GM18873 (cell line): ENCODE data around the gene CCDC177.

ENCODE experiments used
- ATAC-seq: cut with Tn5 transposase; IDR thresholded peaks from one replicate; pipeline ENCODE4 v1.9.1; 2021; ENCODE audit warnings: mild to moderate bottlenecking, moderate library complexity, moderate number of reproducible peaks; ENCODE audit not compliant: unreplicated experiment, low FRiP score

The CCDC177 gene

DNA sequence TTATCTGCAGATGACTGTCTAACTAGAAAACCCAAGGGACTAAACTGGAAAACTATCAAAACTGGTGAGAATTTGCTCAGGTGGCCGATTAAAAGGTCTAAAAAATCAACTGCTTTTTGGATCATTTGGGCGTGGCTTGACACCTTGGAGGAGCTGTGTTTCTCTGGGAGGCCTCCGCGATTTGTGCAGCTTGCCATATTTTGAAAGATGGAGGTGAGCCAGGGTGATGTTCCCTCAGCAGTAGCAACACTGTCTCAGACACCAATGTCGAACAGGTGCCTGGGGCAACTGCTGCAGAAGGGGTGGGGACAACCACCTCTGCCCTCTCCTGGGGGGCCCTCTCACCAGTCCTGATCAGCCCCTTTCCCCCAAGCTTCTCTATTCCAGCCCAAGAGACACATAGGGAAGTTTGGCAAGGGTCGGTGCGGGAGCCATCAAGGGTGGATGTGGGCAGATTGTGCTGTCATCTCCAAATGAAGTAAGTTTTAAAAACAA lies 3.8 kb downstream of the CCDC177 start:
- no peak for ATAC-seq

DNA sequence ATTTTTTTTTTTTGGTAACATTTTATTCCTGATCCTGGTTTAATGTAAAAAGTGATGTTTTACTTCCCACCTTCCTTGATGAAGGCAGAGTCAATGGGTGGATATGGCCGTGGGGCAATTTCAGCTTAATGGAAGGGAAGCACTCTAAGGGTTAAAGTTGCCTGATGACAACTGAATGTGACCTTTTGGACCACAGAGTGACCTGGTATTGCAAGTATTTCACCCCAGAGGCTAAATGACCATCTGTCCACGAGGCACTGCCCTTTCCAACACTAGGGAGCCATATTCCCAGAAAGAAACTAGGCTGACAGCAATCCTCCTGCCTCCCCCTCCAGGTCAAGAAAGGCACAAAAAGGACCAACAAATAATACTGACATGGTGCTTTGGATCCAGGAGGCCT lies 4.8 kb downstream of the CCDC177 start:
- no peak for ATAC-seq

DNA sequence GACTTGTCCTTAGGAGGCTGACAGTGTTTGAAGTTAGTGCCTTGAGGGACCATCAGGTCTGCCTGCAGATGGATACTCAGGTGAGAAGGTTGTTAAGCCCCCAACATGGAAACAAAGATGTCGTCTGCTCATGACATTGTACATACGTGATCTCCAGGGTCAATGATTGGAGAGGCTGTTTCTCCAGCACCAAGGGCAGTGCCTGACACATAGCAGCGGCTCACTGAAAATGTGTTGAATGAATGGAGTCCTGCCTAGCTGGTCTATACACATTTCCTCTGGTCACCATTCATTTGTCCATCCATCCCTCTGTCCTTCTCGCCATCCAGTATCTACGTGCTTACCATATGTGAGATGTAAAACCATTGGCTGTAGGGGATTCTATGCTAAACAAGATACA lies 7.1 kb downstream of the CCDC177 start:
- no peak for ATAC-seq

DNA sequence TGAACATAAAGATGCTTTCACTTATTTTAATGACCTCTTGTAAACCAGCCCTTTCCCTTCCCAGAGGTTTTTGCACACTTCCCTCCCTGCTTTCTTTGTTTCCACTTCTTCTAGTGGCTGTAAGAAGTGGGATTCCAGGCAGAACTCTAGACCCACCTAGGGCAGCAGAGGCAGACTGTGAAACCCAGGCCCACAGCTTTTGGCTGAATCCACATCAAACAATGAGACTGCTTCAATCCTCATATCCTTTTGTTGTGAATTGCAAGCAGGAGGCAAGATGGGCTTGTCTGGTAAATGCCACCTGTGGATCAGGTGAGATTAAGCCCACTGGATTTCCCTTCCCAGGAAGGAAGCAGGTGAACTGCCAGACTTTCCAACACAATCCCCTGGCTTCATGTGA lies 12.8 kb downstream of the CCDC177 start:
- ATAC-seq, result no peak

DNA sequence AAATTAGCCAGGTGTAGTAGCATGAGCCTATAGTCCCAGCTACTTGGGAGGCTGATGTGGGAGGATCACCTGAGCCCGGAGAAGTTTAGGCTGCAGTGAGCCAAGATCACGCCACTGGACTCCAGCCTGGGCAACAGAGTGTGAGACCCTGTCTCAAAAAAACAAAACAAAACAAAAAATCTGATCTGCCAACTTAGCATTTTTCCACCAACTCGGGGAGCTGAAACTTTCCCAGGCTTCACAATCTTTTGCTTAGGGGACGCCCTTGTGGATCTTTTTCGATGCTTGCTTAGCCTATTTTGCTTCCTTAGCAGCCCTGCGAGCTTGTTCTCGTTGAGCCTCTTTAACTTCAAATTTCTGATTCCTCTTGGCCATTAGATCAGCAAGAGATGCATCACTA lies 13.8 kb downstream of the CCDC177 start:
- ATAC-seq, result no peak

DNA sequence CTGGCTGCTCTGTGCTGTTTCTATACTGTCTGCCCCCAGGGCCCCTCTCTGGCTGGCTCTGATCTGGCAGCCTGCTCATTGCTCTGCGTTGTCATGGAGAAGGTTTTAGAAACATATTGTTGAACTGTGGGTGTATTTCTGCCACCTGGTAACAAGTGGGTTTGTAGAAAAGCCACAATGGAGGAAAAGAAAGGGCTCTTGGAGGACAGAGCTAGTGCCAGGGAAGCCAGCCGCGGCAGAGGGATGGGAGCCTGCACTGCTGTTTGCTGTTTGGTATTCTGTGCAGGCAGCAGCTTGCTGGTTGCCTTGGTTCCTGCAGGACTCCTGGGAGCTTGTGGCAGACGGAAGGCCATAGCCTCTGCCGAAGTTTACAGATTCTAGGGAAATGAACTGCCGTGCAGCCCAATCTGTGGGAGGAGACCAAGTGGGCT lies 15.1 kb downstream of the CCDC177 start:
- no peak for ATAC-seq

DNA sequence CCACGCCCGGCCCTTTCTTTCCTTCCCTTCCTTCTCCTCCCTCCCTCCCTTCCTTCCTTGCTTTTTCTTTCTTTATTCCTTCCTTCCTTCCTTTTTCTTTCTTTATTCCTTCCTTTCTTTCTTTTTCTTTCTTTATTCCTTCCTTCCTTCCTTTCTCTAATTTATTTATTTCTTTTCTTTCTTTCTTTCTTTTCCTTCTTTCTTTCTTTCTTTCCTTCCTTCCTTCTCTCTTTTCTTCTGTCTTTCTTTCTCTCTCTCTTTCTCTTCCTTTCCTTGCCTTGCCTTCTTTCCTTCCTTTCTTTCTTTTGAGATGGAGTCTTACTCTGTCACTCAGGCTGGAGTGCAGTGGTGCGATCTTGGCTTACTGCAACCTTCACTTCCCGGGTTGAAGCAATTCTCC lies 15.9 kb downstream of the CCDC177 start:
- ATAC-seq, result no peak

DNA sequence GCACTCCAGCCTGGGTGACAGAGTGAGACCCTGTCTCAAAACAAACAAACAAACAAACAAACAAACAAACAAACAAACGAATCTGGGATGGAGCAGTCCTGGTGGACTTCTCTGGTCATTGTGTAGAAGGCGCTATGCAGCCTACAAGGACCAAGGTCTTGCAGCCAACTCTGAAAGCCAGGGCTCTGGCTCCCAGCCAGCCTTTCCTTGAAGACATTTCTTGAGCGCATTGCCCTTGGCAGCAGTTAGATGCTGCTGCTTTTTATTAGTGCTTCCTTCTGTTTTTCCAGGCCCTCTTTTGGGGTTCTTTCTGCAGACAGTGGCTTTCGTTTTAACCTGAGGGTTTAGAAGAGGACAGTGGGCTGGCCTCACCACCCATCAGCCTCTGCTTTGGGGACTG lies 20.2 kb downstream of the CCDC177 start:
- ATAC-seq, result no peak

DNA sequence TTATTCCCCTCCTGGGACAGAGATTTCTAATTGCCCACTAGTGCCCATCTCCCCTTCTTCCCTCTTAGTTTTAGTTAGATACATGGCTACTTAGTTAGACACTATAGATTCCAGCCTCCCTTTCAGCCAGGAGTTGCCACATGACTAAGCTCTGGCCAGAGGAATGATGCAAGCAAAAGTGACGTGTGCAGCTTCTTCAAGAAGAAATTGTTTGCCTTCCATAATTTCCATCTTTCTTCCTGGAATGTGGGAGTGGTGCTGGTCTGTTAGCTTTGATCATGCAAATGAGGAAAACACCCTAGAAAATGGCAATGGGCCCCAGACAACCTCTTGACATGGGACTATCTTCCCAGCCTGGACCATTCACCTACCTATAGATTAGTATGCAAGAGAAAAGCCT lies 21.4 kb downstream of the CCDC177 start:
- ATAC-seq, result no peak

DNA sequence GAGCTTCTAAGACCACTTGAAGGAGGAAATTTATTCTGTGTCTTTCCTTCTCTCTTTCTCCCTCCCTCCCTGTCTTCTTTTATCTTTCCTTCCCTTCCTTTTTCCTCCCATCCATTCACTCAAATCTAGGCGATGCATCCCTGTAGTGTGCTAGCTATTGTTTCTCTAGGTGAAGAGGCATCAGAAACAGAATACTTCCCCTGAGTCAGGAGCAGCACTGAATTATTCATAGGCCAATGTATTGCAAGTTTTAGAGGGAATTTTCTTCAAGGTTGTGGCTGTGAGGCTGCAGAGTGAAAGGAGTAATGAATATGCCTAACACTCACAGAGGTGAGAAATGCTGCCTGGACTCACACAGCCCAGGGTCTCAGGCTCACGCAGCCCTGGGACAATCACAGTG lies 23.2 kb downstream of the CCDC177 start:
- no peak for ATAC-seq

DNA sequence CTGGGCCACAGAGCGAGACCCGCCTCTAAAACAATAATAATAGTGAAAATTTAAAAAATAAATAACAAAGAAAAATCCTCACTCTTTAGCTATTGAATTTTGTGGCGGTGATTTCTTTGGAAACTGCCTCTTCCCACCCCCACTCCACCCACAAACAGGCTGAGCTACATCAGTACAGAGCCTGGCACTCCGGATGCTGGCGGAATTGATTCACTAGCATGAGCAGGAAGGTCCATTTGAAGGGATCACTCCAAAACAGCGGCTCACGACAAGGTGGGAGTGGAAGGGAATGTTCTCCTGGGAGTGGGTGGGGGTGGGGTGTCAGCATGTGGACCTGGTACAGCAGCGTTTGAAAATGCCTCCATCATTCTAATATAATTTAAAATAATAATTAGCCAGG lies 26.1 kb downstream of the CCDC177 start:
- no peak for ATAC-seq

DNA sequence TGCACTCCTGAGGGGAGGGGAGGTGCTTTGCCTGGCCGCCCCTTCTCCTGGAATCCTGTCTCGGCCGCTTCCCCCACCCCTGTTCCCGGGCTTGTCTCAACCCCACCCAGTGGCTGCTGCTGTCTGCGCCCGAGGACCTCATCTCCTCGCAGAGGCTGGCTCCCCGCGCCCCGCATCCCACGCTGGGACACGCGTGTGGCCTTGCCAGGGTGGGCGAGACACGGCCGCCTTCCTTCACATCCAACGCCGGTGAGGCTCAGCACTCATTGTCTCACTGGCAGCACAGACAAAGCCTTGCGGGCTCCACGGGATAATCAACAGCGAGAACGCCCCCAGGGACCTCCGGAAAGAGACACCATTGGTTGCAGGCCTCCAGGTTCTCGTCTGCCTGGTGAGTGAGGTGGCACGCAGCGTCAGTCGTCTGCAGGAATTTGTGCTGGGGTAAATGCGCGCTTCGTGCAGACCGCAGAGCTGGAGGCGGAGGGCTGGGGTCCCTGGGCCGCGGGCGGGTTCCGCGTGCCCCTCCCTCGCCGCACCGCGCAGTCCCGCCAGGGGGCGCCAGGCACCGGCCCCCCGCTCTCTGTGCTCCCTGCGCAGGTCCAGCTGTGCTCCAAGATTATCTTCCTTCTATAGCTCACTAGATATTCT lies 26.8 kb downstream of the CCDC177 start:
- no peak for ATAC-seq

DNA sequence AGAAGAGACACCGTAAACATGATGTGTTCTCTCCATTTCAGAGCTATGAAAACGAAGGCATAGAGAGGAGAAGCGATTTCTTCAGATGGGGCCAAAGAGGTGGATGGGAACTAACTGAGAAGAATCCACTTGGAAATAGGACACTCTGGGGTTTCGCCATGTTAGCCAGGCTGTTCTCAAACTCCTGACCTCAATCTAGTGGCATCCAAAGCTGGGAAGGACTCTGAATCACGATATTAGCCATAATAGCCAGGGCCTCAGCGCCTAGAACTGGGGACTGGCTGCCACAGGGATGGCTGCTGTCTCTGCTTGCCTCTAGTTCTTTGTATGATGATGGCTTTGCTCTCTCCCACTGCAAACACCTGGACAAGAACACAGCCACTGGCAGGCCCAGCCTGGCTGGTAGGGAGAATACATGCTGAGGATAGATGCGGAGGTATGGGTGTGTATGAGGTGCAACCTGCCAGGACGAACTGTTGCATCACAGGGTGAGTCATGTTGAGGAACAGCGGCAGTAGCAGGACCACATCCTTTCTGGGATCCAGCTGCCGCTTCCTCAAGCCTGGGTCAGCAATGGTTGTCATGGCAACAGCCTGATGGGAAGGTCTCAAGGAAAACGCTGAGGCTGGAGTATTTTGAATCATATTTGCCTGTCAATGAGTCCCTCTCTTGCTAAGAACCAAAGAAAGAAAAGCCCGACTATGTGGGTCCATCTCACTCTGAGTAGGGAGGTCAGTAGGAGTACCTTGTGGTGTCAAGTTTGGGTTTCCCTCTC lies 31.1 kb downstream of the CCDC177 start:
- ATAC-seq, result no peak

DNA sequence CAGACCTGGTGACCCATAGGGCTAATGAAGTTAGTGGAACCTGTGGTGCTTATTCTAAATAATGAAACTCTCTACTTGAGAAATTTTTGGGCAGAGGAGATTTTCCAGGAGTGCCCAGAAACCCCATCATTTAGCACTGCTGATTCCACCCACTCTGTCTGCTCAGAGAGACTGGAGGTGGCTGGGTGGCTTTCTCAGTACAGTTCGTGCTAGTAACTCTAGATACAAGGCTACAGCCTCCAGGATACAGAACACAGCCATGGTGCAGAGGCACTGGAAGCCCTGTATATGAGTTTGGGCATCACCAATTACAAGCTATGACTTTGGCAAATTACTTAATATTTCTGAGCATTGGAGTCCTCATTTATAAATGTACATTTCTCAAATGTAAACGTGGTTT lies 32.4 kb downstream of the CCDC177 start:
- ATAC-seq, result no peak

DNA sequence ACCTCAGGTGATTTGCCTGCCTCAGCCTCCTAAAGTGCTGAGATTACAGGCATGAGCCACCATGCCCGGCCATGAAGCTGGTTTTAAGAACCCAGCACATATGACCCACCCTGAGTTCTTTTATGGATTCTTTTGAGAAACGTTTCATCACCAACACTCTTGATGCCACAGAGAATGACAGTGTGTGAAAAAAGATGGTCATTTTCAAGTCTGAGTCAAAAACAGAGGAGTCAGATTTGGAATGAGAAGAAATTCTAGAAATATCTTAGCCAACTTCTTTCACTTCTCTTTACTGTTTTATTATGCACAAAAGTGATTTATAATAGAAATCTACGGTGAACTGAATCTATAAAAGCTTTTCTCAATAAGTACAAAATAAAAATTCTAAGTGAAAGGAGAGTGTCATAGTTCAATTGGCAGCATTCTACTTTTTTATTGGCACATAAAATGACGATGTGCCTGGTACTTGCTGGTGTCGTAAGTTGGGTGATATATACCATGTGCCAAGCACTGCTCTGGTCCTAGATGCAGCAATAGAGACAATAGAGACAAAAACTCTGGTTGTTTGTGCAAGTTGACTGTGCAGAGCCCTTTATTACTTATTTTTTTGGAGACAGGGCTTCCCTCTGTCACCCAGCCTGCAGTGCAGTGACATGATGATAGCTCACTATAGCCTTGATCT lies 33.9 kb downstream of the CCDC177 start:
- no peak for ATAC-seq

DNA sequence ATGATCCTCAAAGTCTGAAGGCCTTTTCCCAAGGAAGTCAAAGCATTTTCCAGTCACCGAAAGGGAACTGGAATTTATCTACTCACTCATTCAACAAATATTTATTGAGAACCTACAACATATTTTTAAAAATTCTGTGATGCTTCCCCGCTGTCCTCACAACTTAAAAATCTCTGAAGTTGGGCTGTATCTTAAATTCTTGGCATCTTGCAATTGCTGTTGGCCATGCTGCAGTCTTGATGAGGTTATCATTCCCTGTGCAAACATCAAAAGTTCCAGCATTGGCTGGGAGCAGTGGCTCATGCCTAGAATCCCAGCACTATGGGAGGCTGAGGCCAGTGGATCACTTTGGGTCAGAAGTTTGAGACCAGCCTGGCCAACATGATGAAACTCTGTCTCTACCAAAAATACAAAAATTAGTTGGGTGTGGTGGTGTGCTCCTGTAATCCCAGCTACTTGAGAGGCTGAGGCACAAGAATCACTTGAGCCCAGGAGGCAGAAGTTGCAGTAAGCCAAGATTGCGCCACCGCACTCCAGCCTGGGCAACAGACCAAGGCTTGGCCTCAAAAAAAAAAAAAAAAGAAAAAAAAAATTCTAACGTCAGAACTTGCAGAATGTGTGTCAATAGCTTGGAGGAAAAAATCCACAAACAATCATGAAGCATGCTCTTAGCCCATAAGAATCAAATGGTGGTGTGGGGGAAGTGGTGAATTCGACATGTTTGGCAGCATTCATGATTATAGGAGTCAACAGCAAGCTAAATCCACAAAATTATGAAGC lies 34.9 kb downstream of the CCDC177 start:
- no peak for ATAC-seq

DNA sequence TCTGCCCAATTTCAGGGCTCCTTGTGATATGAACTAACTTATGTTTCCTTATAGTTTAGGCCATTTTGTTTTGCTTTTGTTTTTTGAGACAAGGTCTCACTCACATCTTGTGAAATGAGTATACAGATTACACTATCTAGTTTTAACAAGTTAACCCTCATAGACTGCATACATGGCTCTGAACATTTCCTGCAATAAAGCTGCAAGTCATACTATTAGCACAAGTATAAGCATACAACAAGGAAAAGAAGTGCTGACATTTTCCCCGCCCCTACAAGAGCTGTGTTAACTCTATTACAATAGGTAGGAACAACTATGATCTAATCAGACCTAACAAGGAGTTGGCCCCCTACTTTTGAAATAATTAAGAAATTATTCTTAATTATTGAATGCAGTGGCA lies 35.9 kb downstream of the CCDC177 start:
- no peak for ATAC-seq

DNA sequence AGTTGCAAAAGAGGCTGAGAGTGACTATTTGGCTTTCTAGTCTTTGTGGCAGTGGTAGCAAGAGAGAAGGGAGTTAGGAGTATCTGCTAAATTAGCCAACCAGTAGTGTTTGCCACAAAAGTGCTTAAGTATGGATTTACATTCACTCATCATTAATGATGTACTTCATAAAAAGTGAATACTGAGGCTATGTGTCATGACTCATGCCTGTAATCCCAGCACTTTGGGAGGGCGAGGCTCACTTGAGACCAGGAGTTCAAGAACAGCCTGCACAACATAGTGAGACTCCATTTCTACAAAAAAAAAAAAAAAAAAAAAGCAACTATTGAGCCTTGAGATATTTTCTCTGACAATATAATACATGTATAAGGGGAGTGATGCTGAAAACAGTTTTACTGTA lies 36.8 kb downstream of the CCDC177 start:
- ATAC-seq, result no peak

DNA sequence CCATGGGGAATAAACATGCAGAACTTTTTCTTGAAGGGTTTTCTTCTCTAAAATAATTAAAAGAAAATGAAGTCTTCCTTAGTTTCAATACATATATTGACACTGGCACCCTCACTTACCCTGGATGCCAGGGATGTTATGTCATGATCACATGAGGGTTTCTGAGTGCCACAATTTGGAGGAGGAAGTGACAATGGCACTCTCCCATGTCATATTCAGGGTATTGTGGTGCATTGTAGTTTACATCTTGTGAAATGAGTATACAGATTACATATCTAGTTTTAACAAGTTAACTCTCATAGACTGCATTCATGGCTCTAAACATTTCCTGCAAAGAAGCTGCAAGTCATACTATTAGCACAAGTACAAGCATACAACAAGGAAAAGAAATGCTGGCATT lies 37.7 kb downstream of the CCDC177 start:
- no peak for ATAC-seq

DNA sequence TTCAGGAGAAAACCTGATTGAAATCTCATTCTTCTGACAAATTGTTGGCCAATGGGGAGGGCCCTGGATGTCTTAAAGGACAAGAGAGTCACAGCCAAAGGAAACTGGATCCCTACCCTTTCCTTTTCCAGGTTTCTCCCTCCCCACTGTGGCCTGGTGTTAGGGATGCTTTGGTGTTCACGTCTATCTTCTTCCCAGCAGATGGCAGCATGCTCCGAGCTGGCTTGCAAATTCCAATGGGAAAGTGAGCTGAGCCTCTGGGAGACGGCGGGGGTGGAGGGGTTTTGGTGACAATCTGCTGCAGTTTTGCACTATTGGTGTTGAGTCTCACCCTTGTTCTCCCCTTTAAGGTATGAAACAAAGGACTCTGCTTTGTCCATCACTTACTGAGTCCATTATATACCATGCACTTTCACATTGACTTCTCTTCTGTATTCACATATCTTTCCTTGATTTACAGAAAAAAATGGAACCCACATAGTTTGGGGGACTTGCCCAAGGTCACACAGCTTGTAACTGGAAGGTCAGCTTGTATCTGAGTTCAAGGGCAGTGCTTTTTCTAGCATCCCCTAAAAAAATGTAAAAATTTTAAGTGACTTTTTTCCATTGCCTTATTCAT lies 39.3 kb downstream of the CCDC177 start:
- ATAC-seq, result no peak
